SK-N-SH (cell line): ENCODE measurements around the gene ATP2B3. TPM values are rescaled to one million over a fixed set of nuclear protein-coding genes. Genes with fewer than 3 reads are reported as not detected.

Source experiments
- CTCF ChIA-PET: fragments of 300-600, 350-600 bp; formaldehyde crosslinking; extraction: SDS; loops from one replicate; lab custom pipeline; 2021; lab: Yijun Ruan, JAX
- POLR2A ChIA-PET: fragments of 350-600 bp; sonication (Branson Sonifier 250); formaldehyde crosslinking; extraction: SDS; loops from one replicate; lab custom pipeline; 2020; ENCODE audit warnings: antibody characterized with exemption, inconsistent platforms; lab: Yijun Ruan, JAX
- DNase-seq: peaks from one replicate; pipeline ENCODE4 v3.0.0; 2012
- H2AFZ ChIP-seq: fragments of 200-600 bp; sonication (generic); 2 replicates; pipeline ENCODE4 v1.8.1; 2016; ENCODE audit warnings: antibody characterized with exemption, mild to moderate bottlenecking, low read depth
- H3F3A ChIP-seq: fragments of 200-600 bp; sonication (generic); replicated peaks from 2 replicates; pipeline ENCODE3; 2016; ENCODE audit warnings: antibody characterized with exemption, mild to moderate bottlenecking; ENCODE audit not compliant: insufficient read depth
- H3K27ac ChIP-seq, 2 experiments: fragments of 200-500 bp in 1 of 2; fragments of 200-600 bp in 1 of 2; sonication (Bioruptor generic) in 1 of 2; sonication (generic), shearing (Covaris generic) in 1 of 2; 2 replicates each; pipeline versions ENCODE4 v1.5.1 to v1.6.1; 2014 to 2016; ENCODE audit warnings: low read depth in 2 of 2, inconsistent platforms in 1 of 2, low read length in 1 of 2, mild to moderate bottlenecking in 1 of 2, mixed read lengths in 1 of 2
- H3K27me3 ChIP-seq: fragments of 200-600 bp; sonication (generic), shearing (Covaris generic); 2 replicates; pipeline ENCODE4 v1.6.1; 2016; ENCODE audit warnings: mixed run types; ENCODE audit not compliant: insufficient read depth
- H3K36me3 ChIP-seq, 2 experiments: fragments of 200-500 bp in 1 of 2; fragments of 200-600 bp in 1 of 2; sonication (Bioruptor generic) in 1 of 2; sonication (generic) in 1 of 2; replicated peaks in 1 of 2; 2 replicates each; pipeline versions ENCODE3 to v1.5.1; 2014 to 2016; ENCODE audit warnings: low read length in 1 of 2, mild to moderate bottlenecking in 1 of 2; ENCODE audit not compliant: insufficient read depth in 2 of 2, control insufficient read depth in 1 of 2
- H3K4me1 ChIP-seq, 2 experiments: fragments of 200-500 bp in 1 of 2; fragments of 200-600 bp in 1 of 2; sonication (Bioruptor generic) in 1 of 2; sonication (generic), shearing (Covaris generic) in 1 of 2; 2 replicates each; pipeline versions ENCODE4 v1.5.1 to v1.6.1; 2014 to 2016; ENCODE audit warnings: low read depth in 1 of 2, low read length in 1 of 2, mixed run types in 1 of 2; ENCODE audit not compliant: insufficient read depth in 2 of 2, control insufficient read depth in 1 of 2
- H3K4me2 ChIP-seq: fragments of 200-600 bp; sonication (generic), shearing (Covaris generic); 2 replicates; pipeline ENCODE4 v1.6.1; 2017; ENCODE audit warnings: mixed run types
- H3K4me3 ChIP-seq, 2 experiments: fragments of 200-500 bp in 1 of 2; fragments of 200-600 bp in 1 of 2; sonication (Bioruptor generic) in 1 of 2; sonication (generic), shearing (Covaris generic) in 1 of 2; 2 replicates each; pipeline versions ENCODE4 v1.5.1 to v1.8.1; 2014 to 2016; ENCODE audit warnings: low read depth in 2 of 2, inconsistent platforms in 1 of 2, low read length in 1 of 2, mild to moderate bottlenecking in 1 of 2, mixed read lengths in 1 of 2, moderate library complexity in 1 of 2
- H3K79me2 ChIP-seq: fragments of 200-600 bp; sonication (generic); 2 replicates; pipeline ENCODE4 v1.8.1; 2017; ENCODE audit warnings: mild to moderate bottlenecking; ENCODE audit not compliant: insufficient read depth
- H3K9ac ChIP-seq: fragments of 200-600 bp; sonication (generic); 2 replicates; pipeline ENCODE4 v1.6.1; 2017; ENCODE audit warnings: mixed run types
- H3K9me2 ChIP-seq: fragments of 200-600 bp; sonication (generic); 2 replicates; pipeline ENCODE4 v1.6.1; 2017; ENCODE audit warnings: mixed run types
- H3K9me3 ChIP-seq: fragments of 200-600 bp; sonication (generic); 2 replicates; pipeline ENCODE4 v1.6.1; 2017; ENCODE audit warnings: mixed run types, mild to moderate bottlenecking, moderate library complexity
- H4K20me1 ChIP-seq: fragments of 200-600 bp; sonication (generic); 2 replicates; pipeline ENCODE4 v1.6.1; 2017; ENCODE audit warnings: mild to moderate bottlenecking, mixed run types; ENCODE audit not compliant: insufficient read depth
- ELF1 ChIP-seq: IDR thresholded peaks from 2 replicates; pipeline ENCODE4 v1.4.0; 2012
- EZH2phosphoT487 ChIP-seq: fragments of 200-600 bp; sonication (generic); IDR thresholded peaks from 2 replicates; pipeline ENCODE4 v1.6.1; 2017; ENCODE audit warnings: low read depth, mixed run types, mild to moderate bottlenecking, antibody characterized with exemption, moderate library complexity, borderline replicate concordance
- FOXM1 ChIP-seq: IDR thresholded peaks from 2 replicates; pipeline ENCODE4 v1.4.0; 2012; ENCODE audit warnings: low read depth, mild to moderate bottlenecking
- GABPA ChIP-seq: IDR thresholded peaks from 2 replicates; pipeline ENCODE4 v1.4.0; 2012; ENCODE audit warnings: low read depth, mild to moderate bottlenecking
- JUND ChIP-seq: IDR thresholded peaks from 2 replicates; pipeline ENCODE4 v1.4.0; 2012
- MAX ChIP-seq: IDR thresholded peaks from 2 replicates; pipeline ENCODE4 v1.4.0; 2012; ENCODE audit warnings: low read depth
- NFIC ChIP-seq: IDR thresholded peaks from 2 replicates; pipeline ENCODE4 v1.4.0; 2012; ENCODE audit warnings: borderline replicate concordance
- NRF1 ChIP-seq: IDR thresholded peaks from 2 replicates; pipeline ENCODE4 v1.6.1; 2012; ENCODE audit warnings: low read depth, mild to moderate bottlenecking, low read length
- RCOR1 ChIP-seq: fragments of 150-350 bp; IDR thresholded peaks from 2 replicates; pipeline ENCODE4 v1.6.1; 2017; ENCODE audit warnings: antibody characterized with exemption, low read length
- RFX5 ChIP-seq: IDR thresholded peaks from 2 replicates; pipeline ENCODE4 v1.6.1; 2012; ENCODE audit warnings: mild to moderate bottlenecking, improper control_type of control experiment, low read length
- RXRA ChIP-seq: IDR thresholded peaks from 2 replicates; pipeline ENCODE4 v1.4.0; 2012; ENCODE audit warnings: low read depth, mild to moderate bottlenecking, borderline replicate concordance
- SIN3A ChIP-seq: IDR thresholded peaks from 2 replicates; pipeline ENCODE4 v1.6.1; 2012; ENCODE audit warnings: low read depth, mild to moderate bottlenecking, low read length, moderate library complexity, borderline replicate concordance
- SMC3 ChIP-seq: IDR thresholded peaks from 2 replicates; pipeline ENCODE4 v1.6.1; 2012; ENCODE audit warnings: low read depth, low read length, improper control_type of control experiment
- YY1 ChIP-seq: IDR thresholded peaks from 2 replicates; pipeline ENCODE4 v1.4.0; 2012; ENCODE audit warnings: low read depth, mild to moderate bottlenecking
- WGBS: methylation state at CpG from one replicate; pipeline ENCODE4 v1.1.6; 2017; ENCODE audit warnings: low lambda C conversion rate; 5-methylcytosine and 5-hydroxymethylcytosine counted together
- polyA plus RNA-seq, 3 experiments: library from polyadenylated mRNA; depleted of rRNA; stranded (reverse); fragments of >200 nt; gene quantifications; 2 replicates each; pipeline ENCODE4 v1.2.3, GENCODE V29; 2012
- TF ChIP-seq, protein P1 (sequence below): fragments of 150-350 bp; IDR thresholded peaks from 2 replicates; pipeline ENCODE4 v1.6.1; 2016; ENCODE audit warnings: mild to moderate bottlenecking, low read depth, low read length
- TF ChIP-seq, protein P2 (sequence below): fragments of 150-350 bp; IDR thresholded peaks from 2 replicates; pipeline ENCODE4 v1.6.1; 2017; ENCODE audit warnings: antibody characterized with exemption, low read length, low read depth, borderline replicate concordance
- TF ChIP-seq, protein P3 (sequence below): IDR thresholded peaks from 2 replicates; pipeline ENCODE4; 2012
- TF ChIP-seq, protein P4 (sequence below): IDR thresholded peaks from 2 replicates; pipeline ENCODE4 v1.4.0; 2012; ENCODE audit warnings: low read depth, borderline replicate concordance

Gene ATP2B3
- polyA plus RNA-seq, 1 of the 3 experiments (the other 2 are of a cell fraction): 0.16 TPM

DNA sequence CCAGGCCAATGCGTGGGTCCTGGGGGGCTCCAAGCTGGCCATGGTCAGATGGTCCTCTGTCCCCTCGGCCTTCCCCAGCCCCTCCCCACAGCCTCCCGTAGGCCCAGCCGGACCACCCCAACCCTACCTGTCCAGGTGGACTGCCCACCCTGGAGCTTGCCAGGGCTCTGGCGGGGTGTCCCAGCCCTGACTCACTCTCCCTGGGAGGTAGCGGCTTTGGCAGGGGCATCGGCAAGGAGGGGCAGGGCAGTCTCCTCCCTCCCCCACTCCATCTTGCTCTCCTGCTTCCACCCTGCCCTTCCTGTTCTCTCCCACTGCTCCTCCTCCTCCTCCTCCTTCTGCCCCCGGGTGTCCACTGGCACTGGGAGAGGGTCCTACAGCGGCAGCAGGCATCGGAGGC, 15.3 kb upstream of the ATP2B3 start:
- no peak for DNase-seq
- ChIA-PET POLR2A (no interaction called here), CTCF (interaction anchor here (1.3 to 1.7 kb wide), 4 partner anchors 30 to 52 kb away, joined by 3 to 8 read pairs (median 4); partner anchors contain the start of gene HAUS7)
- Histone ChIP-seq H3K9me3 (no peaks in the 10 kb centered on the region), H3K27ac (no peak overlapping the region), H4K20me1 (0 out of 2 replicates have a peak, but pooled peaks cover 10% of the 10 kb centered on the region), H3K9me2 (no peaks in the 10 kb centered on the region), H3K4me2 (no peak overlapping the region), H3F3A (peaks cover 4% of the 10 kb centered on the region), H3K27me3 (no peaks in the 10 kb centered on the region), H3K79me2 (no peaks in the 10 kb centered on the region), H3K36me3 (no peaks in the 10 kb centered on the region), H2AFZ (no peak overlapping the region), H3K4me3 (no peak overlapping the region), H3K9ac (no peak overlapping the region), H3K4me1 (peaks cover 0 to 19% of the 10 kb centered on the region in 2 experiments; a peak in 1 of 4 replicates)
- 25% methylated on average over 3 of the region's 10 CpGs for WGBS
- TF ChIP-seq NFIC: no peak
- TF ChIP-seq RXRA: no peak
- no peak for TF ChIP-seq FOXM1
- no peak for TF ChIP-seq ELF1
- TF ChIP-seq NRF1: no peak
- no peak for TF ChIP-seq SMC3
- TF ChIP-seq, protein P1, sequence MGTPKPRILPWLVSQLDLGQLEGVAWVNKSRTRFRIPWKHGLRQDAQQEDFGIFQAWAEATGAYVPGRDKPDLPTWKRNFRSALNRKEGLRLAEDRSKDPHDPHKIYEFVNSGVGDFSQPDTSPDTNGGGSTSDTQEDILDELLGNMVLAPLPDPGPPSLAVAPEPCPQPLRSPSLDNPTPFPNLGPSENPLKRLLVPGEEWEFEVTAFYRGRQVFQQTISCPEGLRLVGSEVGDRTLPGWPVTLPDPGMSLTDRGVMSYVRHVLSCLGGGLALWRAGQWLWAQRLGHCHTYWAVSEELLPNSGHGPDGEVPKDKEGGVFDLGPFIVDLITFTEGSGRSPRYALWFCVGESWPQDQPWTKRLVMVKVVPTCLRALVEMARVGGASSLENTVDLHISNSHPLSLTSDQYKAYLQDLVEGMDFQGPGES: no peak
- no peak for TF ChIP-seq SIN3A

DNA sequence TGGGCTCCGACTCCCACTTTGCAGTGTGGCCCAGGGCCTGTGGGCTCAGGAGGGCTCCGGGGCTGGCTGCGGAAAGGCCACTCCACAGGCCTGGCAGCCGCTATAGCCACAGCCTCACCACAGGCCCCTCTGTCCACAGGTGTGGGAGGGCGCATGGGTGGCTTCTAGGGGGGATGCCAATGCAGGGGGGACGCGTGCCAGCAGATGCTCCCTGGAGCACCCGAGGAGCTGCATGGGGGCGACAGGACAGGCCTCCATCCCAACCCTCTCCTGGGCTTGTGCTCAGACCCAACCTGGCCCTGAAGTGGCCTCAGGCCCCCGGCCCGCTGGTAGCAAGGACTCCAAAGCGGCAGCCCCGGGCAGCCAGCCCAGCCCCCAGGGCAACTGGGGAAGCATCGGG, 14.6 kb upstream of the ATP2B3 start:
- CTCF ChIA-PET: interaction anchor here (1.3 to 1.7 kb wide), 2 partner anchors 32 to 52 kb away, joined by 3 to 5 read pairs; no protein-coding TSS in a partner anchor
- DNase-seq: no peak
- no CpG with 5 or more reads among the region's 14 CpGs for WGBS
- TF ChIP-seq, protein P2, sequence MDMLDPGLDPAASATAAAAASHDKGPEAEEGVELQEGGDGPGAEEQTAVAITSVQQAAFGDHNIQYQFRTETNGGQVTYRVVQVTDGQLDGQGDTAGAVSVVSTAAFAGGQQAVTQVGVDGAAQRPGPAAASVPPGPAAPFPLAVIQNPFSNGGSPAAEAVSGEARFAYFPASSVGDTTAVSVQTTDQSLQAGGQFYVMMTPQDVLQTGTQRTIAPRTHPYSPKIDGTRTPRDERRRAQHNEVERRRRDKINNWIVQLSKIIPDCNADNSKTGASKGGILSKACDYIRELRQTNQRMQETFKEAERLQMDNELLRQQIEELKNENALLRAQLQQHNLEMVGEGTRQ: no peak
- TF ChIP-seq EZH2phosphoT487 (no peak), JUND (no peak), RFX5 (no peak), RCOR1 (no peak), MAX (no peak), GABPA (no peak), ELF1 (no peak), YY1 (no peak)
- TF ChIP-seq, protein P1: no peak
- TF ChIP-seq, protein P3, sequence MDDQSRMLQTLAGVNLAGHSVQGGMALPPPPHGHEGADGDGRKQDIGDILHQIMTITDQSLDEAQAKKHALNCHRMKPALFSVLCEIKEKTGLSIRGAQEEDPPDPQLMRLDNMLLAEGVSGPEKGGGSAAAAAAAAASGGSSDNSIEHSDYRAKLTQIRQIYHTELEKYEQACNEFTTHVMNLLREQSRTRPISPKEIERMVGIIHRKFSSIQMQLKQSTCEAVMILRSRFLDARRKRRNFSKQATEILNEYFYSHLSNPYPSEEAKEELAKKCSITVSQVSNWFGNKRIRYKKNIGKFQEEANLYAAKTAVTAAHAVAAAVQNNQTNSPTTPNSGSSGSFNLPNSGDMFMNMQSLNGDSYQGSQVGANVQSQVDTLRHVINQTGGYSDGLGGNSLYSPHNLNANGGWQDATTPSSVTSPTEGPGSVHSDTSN: no peak
- TF ChIP-seq, protein P4, sequence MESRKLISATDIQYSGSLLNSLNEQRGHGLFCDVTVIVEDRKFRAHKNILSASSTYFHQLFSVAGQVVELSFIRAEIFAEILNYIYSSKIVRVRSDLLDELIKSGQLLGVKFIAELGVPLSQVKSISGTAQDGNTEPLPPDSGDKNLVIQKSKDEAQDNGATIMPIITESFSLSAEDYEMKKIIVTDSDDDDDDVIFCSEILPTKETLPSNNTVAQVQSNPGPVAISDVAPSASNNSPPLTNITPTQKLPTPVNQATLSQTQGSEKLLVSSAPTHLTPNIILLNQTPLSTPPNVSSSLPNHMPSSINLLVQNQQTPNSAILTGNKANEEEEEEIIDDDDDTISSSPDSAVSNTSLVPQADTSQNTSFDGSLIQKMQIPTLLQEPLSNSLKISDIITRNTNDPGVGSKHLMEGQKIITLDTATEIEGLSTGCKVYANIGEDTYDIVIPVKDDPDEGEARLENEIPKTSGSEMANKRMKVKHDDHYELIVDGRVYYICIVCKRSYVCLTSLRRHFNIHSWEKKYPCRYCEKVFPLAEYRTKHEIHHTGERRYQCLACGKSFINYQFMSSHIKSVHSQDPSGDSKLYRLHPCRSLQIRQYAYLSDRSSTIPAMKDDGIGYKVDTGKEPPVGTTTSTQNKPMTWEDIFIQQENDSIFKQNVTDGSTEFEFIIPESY: no peak

More for the DNA sequence above, 14.6 kb upstream of the ATP2B3 start:
- Histone ChIP-seq H3K9me3 (no peaks in the 10 kb centered on the region), H3K9me2 (no peaks in the 10 kb centered on the region), H4K20me1 (0 out of 2 replicates have a peak, but pooled peaks cover 10% of the 10 kb centered on the region), H3K27ac (no peak overlapping the region), H3K27me3 (no peaks in the 10 kb centered on the region), H2AFZ (no peak overlapping the region), H3K4me1 (peaks cover 0 to 24% of the 10 kb centered on the region in 2 experiments; a peak in 1 of 4 replicates), H3K79me2 (no peaks in the 10 kb centered on the region), H3K36me3 (no peaks in the 10 kb centered on the region), H3K4me3 (no peak overlapping the region), H3K4me2 (no peak overlapping the region), H3F3A (peaks cover 4% of the 10 kb centered on the region), H3K9ac (no peak overlapping the region)
- POLR2A ChIA-PET: no interaction called here
